GM10847 (cell line): ENCODE data around the gene ANKS1B.

Experiments
- POLR2A ChIP-seq: IDR thresholded peaks from 2 replicates; pipeline ENCODE4 v1.6.1; 2011; ENCODE audit not compliant: insufficient read length; ENCODE audit errors: extremely low read depth

ANKS1B gene

GRCh38 chr12:99249543-99249942 lies 735.2 kb downstream of the ANKS1B start:
- no peak for TF ChIP-seq POLR2A

- no peak for TF ChIP-seq POLR2A
Measured at GRCh38 chr12:99235381-99235780, 749.4 kb downstream of the ANKS1B start.

DNA sequence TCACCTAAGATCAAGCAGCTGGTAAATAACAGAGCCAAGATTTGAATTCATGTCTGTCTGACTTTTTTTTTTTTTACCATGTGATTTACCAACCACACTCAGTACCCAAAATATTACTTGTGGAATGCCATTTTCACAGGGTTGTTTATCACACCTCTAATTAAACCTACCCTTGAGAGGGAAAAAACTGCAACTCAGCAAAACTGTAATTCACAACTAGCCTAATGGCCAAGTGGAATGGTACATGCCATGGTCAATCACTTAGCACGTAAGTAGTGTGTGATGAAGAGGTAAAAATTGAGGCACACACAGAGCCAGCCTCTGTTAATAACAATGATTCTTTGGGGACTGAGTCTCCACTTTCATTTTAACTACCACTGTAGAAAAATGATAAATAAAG lies 750.0 kb downstream of the ANKS1B start:
- TF ChIP-seq POLR2A, result no peak

- no peak for TF ChIP-seq POLR2A
Measured at GRCh38 chr12:99232324-99232723, 752.4 kb downstream of the ANKS1B start.

GRCh38 chr12:99231031-99231430 lies 753.7 kb downstream of the ANKS1B start:
- TF ChIP-seq POLR2A, result no peak

- TF ChIP-seq POLR2A, result no peak
Measured at GRCh38 chr12:99224237-99224636, 760.5 kb downstream of the ANKS1B start.

DNA sequence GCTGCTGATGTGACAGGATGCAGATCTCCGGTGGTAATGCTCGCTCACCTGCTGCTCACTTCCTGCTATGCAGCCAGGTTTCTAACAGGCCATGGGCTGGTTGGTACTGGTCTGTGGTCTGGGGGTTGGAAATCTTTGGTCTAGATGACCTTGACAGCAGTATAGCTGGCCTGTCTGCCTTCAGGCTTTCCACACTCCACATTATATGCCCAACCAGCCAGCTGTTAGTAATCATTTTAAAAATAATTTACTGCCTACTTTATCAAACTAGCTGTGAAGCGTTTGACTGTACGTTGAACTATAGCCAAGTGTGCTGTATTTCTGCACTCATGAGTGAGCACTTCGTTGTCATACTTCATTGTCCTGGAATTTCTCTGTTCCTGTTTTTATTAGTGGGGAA lies 761.2 kb downstream of the ANKS1B start:
- no peak for TF ChIP-seq POLR2A

- no peak for TF ChIP-seq POLR2A
Measured at GRCh38 chr12:99213047-99213446, 771.7 kb downstream of the ANKS1B start.

DNA sequence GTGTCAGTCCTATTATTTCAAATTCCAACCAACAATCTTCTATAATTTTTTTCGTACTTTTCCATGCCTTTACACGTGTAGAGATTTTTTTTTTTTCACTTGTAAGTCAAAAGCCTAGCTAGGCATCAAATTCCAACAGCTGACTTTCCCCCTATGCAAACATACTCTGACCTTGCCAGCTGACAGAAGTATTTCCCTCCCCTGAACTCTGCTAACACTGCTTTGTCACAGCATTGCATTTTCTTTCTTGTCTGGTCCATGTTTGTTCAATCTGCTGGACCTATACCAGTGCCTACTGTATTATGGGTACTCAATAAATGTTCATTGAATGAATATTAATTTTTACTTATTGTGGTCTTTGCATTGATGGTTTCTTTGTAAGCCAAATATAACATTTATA lies 772.5 kb downstream of the ANKS1B start:
- no peak for TF ChIP-seq POLR2A

- TF ChIP-seq POLR2A, result no peak
Measured at GRCh38 chr12:99205111-99205510, 779.6 kb downstream of the ANKS1B start.

GRCh38 chr12:99201906-99202645 lies 782.7 kb downstream of the ANKS1B start:
- no peak for TF ChIP-seq POLR2A

DNA sequence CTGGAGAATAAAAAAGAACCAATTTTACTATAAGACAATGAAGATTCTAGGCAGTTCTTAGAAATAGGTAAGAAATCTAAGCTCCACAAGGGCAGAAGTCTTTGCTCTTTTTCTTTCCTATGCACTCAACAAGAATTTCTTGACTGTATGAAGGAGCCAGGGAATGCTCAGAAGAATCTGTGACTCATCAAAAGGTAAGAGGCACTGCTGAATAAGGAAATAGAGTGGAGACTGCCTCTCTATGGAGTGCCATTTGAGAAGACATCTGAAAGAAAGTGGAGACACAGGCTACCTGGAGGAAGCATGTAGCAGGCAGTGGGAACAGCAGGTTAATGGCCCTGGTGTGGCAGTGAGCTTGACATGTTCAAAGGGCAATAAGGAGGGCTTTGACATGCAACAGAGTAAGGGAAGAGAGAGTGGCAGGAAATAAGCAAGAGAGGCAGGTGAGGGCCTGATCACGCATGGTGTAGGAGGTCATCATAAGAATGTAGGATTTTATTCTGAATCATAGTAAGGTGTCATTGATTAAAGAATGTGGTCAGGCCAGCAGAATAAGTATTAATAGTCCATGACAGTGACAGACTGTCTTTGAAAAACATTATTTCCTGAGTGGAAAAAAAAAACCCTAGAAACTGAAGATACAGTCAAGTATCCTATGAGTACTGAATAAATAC lies 783.9 kb downstream of the ANKS1B start:
- TF ChIP-seq POLR2A, result no peak

GRCh38 chr12:99195474-99195873 lies 789.3 kb downstream of the ANKS1B start:
- TF ChIP-seq POLR2A, result no peak

GRCh38 chr12:99192489-99192888 lies 792.2 kb downstream of the ANKS1B start:
- TF ChIP-seq POLR2A, result no peak

DNA sequence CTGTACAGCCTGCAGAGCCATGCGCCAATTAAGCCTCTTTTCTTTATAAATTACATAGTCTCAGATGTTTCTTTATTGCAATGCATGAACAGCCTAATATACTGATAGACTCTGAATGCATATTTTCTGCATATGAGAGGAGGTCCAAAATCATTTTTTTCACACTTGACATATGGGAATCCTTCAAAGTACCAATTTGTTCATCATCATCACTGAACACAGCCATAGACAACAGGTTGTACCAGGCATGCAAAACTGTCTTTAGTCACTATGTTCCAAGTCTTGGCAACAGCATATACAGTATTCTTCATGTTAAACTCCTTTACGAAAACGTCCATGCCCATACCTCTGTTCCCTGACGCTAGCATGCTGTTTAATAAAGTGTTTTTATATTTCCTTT lies 807.9 kb downstream of the ANKS1B start:
- no peak for TF ChIP-seq POLR2A

GRCh38 chr12:99170461-99170860 lies 814.3 kb downstream of the ANKS1B start:
- TF ChIP-seq POLR2A, result no peak

GRCh38 chr12:99170037-99170436 lies 814.7 kb downstream of the ANKS1B start:
- no peak for TF ChIP-seq POLR2A
